Muscle of arm (tissue), 14 donors: ENCODE data around the gene CR1. TPM values are rescaled to one million over a fixed set of nuclear protein-coding genes. Genes with fewer than 3 reads are reported as not detected.
"Not testable (repeated sequence)": the region's sequence is repeated elsewhere in the genome, so short reads cannot be mapped to it uniquely, and the experiment has no call there.

ENCODE experiments used
- DNase-seq: peaks from one replicate; pipeline ENCODE4 v3.0.0-alpha.2; 2013
- long read RNA-seq, 11 donors: transcript quantifications; one replicate each; lab custom pipeline, GENCODE V29; 2026
- polyA plus RNA-seq, 12 donors: library from polyadenylated mRNA; unstranded; fragments of 120-200 nt; gene quantifications; one replicate each; pipeline ENCODE4 v1.2.1, GENCODE V29; 2013; ENCODE audit not compliant: insufficient read length in 12 of 12

Gene CR1
- 1 to 10 TPM in 7 of 12 donors, under 1 TPM in 3, not detected in 2; 0.68 to 2.2 (median 1.2) TPM for polyA plus RNA-seq
- long read RNA-seq, donor 1 = 0 reads
- long read RNA-seq, donor 2 = 0 reads
- long read RNA-seq, donor 3 = 0 reads
- long read RNA-seq, donor 4 = 0 reads
- long read RNA-seq, donor 5 = 0 reads
- long read RNA-seq, donor 6 = 0 reads
- long read RNA-seq, donor 7 = 0 reads
- long read RNA-seq, donor 8 = 0 reads
- long read RNA-seq, donor 9 = 0 reads
- long read RNA-seq, donor 10 = 0 reads
- long read RNA-seq, donor 11 = 0 reads

DNA sequence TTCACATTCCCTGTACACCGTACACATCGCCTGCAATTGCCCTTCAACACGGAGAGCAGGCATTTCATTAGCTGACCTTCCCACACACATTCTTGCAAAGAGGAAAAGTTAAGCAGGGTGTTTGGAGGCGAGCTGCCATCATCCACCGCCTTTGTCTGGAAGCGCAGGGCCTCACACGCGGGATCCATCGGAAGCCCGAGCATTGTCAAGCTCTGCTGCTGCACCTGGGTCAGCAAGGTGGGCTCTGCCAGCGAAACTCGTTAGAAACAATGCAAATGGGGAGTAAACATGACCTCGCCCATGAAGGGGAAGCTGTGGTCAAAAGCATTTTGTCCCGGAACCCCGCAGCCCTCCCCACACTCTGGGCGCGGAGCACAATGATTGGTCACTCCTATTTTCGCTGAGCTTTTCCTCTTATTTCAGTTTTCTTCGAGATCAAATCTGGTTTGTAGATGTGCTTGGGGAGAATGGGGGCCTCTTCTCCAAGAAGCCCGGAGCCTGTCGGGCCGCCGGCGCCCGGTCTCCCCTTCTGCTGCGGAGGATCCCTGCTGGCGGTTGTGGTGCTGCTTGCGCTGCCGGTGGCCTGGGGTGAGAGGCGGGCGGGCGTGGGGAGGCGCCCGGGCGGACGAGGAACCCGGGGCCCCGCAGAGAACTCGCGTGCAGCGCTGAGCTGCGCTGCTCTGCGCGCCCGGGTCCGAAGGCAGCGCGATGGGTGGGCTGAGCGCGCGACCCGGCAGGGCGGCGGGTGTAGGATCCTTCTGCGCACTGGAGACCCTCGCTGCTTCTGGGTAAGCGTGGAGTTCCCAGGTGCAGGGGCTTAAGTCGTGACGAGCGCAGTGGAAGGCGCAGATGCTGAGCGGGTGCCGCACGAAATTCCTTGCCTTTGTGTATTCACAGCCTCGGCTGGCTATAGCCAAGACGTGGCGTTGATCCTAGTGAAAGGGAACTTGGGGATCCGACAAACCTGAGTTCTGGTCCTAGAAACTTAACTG, at the start of gene CR1:
TSS of gene CR1 (plus strand) at position 357 of the 992 bp plus-strand sequence. CDS start at position 468, 111 bp downstream.
- peak; percentile 15 for DNase-seq

DNA sequence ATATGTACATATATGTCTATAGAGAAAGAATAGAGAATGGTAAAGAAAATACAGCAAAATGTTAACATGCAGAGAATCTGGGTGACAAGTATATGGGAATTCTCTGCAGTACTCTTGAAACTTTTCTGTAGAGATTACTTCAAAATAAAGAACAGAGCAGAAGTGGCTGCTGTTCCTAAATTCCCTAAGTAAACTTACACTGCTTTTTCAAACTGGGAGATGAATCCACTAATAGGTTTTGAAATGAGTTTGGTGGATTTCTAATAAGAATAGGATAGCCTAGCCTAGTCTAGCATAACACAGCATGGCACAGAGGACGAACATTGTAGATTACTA, 42.3 kb upstream of the CR1 start:
- DNase-seq = no peak

- DNase-seq = peak; percentile 2
Measured at GRCh38 chr1:207454046-207454964, 41.7 kb upstream of the CR1 start, which contains the start of gene CR2. Gene CR2 (plus strand): TSS chr1:207454328. CDS start chr1:207454419, 91 bp downstream.

DNA sequence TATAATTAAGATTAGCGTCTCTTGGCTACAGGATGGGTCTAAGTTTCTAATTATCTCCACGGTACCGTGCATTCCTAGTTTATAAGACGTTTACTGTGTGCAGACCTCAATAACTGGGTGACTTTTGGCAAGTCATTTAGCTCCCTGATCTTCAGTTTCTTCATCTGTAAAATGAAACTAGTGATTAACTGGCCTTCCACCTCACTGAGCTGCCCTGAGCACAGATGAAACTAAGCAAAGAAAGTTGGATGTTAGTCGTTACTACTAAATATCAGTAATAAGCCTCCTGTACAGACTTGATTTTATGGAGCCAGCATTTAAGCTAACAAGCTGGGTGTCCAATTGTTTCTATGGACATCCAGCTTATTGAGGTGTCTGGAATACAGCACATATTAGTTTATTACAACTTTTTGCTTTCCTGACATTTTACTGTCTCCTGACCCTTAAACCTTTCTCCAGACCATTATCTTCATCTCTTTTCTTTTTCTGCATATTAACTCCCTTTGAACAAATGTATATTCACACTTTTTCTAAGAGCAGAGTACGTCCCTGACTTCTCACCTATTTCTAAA, 40.7 kb upstream of the CR1 start:
- DNase-seq = no peak

GRCh38 chr1:207458414-207458813, 37.5 kb upstream of the CR1 start:
- DNase-seq = no peak

DNA sequence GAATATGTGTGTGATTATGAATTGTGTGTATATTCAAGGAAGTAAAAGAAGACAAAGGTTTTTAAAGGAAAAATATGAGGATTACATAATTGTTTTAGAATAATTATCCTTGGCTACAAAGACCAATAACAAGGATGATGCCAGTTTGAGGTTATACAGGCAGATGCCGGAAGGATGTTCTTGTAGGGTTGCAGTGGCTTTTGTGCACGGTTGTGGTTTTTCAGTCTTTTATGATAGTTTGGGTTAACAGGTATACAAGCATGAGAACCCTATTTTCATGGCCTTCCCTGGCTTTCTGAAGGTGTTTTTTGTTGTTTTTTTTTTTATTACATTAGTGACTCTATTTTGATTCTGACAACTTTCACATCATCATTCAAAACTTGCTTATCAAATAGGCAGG, 36.9 kb upstream of the CR1 start:
- no peak for DNase-seq

DNA sequence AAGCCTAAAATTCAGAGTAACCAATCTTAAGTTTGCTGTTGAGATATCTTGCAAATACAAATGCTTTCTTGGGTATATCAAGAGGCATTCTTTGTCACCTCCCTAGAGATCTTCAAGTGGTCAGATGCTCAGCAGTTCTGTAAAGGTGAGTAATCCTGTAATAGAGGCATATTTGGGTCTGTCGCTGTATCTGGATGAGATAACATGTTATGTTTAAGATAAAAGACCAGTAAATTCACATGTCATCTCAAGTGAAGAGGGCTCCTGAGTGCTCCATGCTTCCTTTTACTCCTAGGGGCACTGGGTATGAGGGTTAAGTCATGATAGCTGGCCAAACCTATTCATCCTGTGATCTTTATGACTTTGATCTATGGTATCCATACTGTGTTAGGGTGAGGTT, 34.3 kb upstream of the CR1 start:
- DNase-seq = no peak

GRCh38 chr1:207462535-207462934, 33.4 kb upstream of the CR1 start:
- DNase-seq = no peak

GRCh38 chr1:207463021-207463420, 32.9 kb upstream of the CR1 start:
- DNase-seq = no peak

- no peak for DNase-seq
Measured at GRCh38 chr1:207463571-207463970, 32.4 kb upstream of the CR1 start.

- no peak for DNase-seq
Measured at GRCh38 chr1:207470927-207471326, 25.0 kb upstream of the CR1 start.

- no peak for DNase-seq
Measured at GRCh38 chr1:207474210-207474609, 21.7 kb upstream of the CR1 start.

GRCh38 chr1:207486198-207486597, 9.8 kb upstream of the CR1 start:
- no peak for DNase-seq

DNA sequence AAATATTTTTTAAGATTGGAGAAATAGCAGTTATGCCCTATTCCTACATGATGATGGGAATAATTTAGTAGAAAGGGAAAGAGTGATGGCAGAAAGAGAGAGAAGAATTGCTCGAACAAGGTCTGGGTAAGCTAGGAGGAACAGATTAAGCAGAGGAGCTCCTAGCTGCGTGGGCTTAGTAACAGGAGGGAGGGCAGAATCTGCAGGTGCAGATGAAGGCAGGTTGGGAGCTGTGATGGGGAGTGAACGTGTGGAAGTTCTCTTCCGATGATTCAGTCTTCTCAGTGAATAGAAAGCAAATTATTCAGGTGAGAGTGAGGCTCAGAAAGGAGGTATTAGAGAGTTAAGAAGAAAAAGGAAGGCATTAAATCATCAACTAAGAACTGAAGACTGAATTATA, 8.3 kb upstream of the CR1 start:
- DNase-seq = no peak

DNA sequence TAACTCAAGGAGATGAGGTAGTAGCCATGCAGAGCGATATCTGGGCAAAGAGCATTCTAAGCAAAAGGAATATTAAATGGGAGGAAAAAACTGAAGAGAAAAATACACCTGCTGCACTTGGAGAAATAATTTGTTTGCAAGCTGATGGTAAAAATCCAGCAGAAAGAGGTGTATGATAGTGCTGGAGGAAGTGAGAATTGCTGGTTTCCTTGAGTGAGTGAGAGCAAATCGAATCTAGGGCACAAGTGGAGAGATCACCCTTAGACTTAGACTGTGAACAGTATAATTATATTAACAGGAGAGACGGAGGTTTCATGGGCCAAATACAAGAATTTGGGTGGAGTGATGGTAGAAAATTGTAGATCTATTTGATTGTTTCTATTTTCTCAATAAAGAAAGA, 2.7 kb upstream of the CR1 start:
- DNase-seq = no peak

DNA sequence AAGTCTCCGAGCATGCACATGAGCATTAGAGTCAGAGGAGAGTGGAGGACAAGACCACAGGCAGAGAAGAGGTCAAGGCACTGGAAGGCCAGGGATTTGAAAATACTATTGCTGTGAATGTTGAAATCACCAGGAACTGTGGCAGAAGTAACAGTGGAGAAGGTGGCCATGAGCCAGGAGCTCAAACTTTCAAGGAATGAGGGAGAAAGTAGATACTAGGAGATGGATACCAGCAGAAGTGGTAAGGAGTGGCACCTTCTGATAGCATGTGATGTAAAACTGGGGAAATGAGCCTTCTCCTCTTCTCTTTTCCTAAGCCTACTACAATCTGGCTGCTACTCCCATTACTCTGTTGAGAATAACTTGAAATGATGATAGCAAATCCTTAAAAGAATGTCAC, 1.8 kb upstream of the CR1 start:
- DNase-seq = no peak

DNA sequence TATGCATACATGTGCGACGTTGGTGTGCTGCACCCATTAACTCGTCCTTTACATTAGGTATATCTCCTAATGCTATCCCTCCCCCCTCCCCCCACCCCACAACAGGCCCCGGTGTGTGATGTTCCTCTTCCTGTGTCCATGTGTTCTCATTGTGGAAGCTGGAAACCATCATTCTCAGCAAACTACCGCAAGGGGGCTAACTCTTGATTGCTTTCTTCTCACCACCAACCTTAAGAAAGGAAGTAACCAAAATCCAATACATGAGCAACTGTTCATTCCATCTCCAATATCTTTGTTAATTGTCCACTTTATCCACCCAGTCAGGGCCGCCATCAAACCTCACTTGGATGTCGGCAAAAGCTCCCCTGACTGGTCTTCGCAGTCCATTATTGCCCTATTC, 676 bp upstream of the CR1 start:
- DNase-seq = not testable (repeated sequence)

- DNase-seq = no peak
Measured at GRCh38 chr1:207497941-207498340, 2.0 kb downstream of the CR1 start.

DNA sequence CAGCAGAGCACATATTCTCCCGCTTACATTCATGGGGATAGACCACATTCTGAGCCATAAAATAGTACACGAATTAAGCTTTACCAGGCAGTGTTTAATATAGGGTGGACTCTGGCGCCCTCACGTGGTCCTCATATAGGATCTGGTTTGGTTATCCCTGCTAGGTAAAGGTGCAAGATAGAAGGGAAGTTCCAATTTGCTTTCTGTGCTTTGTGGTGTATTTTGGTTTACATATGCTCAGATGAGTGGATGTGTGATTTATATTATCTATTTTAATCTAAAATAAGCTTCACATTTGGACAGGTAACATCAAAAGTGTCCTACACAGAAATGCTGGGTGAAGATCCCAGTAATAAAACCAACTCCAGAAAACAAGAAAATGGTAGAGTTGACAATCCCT, 3.6 kb downstream of the CR1 start:
- DNase-seq = peak; percentile 68

DNA sequence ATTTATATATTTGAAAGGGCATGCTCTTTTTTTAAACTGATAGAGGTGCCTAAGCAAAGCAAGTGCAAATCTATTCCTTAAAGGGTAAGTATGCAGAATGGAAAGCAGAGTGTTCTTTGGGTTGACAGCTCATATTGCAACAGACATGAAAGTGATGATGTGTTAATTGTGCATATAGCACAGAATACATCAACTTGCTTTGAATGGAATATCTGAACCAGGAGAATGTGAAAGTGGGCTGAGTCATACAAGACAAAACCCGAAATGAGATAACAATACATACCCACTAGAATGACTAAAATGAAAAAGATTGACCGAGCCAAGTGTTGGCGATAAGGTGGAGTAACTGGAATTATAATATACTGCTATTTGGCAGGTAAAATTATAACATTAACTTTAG, 4.3 kb downstream of the CR1 start:
- no peak for DNase-seq

- DNase-seq = no peak
Measured at GRCh38 chr1:207501071-207501470, 5.1 kb downstream of the CR1 start.

DNA sequence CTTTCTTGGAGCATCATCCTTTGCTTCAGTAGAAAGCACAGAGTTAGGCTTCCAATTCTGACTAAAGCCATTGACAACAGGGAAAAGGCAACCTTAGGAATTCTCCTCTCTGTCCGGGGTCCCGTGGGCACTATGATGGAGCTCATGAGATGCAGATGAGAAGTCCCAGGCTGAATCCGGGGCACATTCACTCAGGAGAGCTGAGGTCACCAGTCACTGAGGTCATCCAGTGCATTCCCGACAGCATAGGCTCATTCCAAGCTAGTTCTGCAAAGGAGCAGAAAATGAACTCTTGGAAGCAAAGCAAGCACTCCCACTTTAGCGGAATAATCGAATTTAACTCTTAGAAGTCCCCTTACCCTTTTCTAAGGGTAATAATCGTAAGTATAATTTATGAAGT, 6.8 kb downstream of the CR1 start:
- DNase-seq = no peak
